Measurements from ENCODE around the gene CD300LG. TPM values are rescaled to one million over a fixed set of nuclear protein-coding genes. Genes with fewer than 3 reads are reported as not detected.

CD300LG gene
- total RNA-seq, 1 donor from 2014 or later = 45.9 TPM

DNA sequence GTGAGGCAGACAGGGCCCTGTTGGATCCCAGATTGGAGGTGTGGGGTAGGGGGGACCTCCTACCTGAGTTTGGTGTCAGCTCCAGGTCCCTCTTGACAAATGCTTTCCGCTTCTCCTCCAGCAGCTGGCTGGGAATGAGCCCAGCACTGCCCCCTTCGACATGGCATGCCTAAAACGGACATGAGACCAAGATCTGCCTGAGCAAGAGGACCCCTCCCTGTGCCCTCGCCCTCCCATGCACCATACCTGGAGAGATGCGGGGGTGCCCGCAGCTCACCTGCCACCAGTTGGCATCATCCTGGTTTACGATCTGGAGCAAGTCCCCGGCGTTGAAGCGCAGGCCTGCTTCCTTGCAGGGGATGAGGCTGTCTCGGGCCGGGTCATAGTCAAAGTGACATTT lies 34.2 kb downstream of the CD300LG start:
- TF ChIP-seq, protein P1, sequence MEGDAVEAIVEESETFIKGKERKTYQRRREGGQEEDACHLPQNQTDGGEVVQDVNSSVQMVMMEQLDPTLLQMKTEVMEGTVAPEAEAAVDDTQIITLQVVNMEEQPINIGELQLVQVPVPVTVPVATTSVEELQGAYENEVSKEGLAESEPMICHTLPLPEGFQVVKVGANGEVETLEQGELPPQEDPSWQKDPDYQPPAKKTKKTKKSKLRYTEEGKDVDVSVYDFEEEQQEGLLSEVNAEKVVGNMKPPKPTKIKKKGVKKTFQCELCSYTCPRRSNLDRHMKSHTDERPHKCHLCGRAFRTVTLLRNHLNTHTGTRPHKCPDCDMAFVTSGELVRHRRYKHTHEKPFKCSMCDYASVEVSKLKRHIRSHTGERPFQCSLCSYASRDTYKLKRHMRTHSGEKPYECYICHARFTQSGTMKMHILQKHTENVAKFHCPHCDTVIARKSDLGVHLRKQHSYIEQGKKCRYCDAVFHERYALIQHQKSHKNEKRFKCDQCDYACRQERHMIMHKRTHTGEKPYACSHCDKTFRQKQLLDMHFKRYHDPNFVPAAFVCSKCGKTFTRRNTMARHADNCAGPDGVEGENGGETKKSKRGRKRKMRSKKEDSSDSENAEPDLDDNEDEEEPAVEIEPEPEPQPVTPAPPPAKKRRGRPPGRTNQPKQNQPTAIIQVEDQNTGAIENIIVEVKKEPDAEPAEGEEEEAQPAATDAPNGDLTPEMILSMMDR (IDR thresholded peaks at IDR 0.05) = no peak
- peaks cover 40 to 45% of the 10 kb centered on the region in 2 donors for H3K36me3 ChIP-seq
- no peaks in the 10 kb centered on the region for H3K4me1 ChIP-seq
- no peak overlapping the region for H3K4me3 ChIP-seq
- DNase-seq (ENCODE audit: low spot score in 2 of 2) = no peak
- H3K27ac ChIP-seq = no peak overlapping the region
- H3K27me3 ChIP-seq = no peaks in the 10 kb centered on the region
- intact Hi-C loops (cut with DNase I) = no loop called here
- H3K9me3 ChIP-seq = no peaks in the 10 kb centered on the region

GRCh38 chr17:43881758-43882505 lies 35.0 kb downstream of the CD300LG start:
- no peak for DNase-seq (ENCODE audit: low spot score in 2 of 2)
- Histone ChIP-seq H3K4me1 (no peaks in the 10 kb centered on the region), H3K9me3 (no peaks in the 10 kb centered on the region), H3K36me3 (peaks cover 37 to 44% of the 10 kb centered on the region in 2 donors), H3K27me3 (no peaks in the 10 kb centered on the region), H3K27ac (no peak overlapping the region), H3K4me3 (no peak overlapping the region)
- intact Hi-C loops (cut with DNase I) = no loop called here
- TF ChIP-seq, protein P1 (IDR thresholded peaks at IDR 0.05) = no peak

- Histone ChIP-seq H3K4me3 (no peak overlapping the region), H3K27ac (no peak overlapping the region), H3K9me3 (no peaks in the 10 kb centered on the region), H3K36me3 (peaks cover 32 to 34% of the 10 kb centered on the region in 2 donors), H3K27me3 (no peaks in the 10 kb centered on the region), H3K4me1 (no peaks in the 10 kb centered on the region)
- TF ChIP-seq, protein P1 (IDR thresholded peaks at IDR 0.05) = no peak
- intact Hi-C loops (cut with DNase I) = no loop called here
- no peak for DNase-seq (ENCODE audit: low spot score in 2 of 2)
Observed at GRCh38 chr17:43882761-43883415, 35.9 kb downstream of the CD300LG start.

DNA sequence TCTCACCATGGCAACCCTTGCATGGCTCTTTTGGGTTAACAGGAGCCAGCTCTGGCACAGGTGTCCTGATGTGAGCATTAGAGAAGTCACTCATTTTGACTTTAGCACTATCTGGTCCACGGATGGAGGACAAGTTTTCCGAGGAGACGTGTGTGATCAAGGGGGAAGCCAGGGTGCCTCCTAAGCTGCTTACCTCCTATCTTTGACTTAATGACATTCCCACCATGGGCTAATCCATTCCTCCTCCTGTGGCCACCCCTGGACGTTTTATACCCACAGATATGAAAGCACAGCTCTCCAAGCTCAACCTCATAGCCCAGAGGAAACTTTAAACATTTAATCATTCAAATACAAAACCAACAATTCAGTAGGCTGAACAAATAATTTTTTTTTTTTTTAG lies 41.6 kb downstream of the CD300LG start:
- TF ChIP-seq, protein P1 (IDR thresholded peaks at IDR 0.05) = no peak

GRCh38 chr17:43890240-43890639 lies 43.3 kb downstream of the CD300LG start:
- DNase-seq (ENCODE audit: low spot score in 2 of 2) = no peak
- Histone ChIP-seq H3K9me3 (no peaks in the 10 kb centered on the region), H3K36me3 (peaks cover 0 to 6% of the 10 kb centered on the region in 2 donors), H3K4me1 (no peaks in the 10 kb centered on the region), H3K4me3 (no peak overlapping the region), H3K27me3 (no peaks in the 10 kb centered on the region), H3K27ac (no peak overlapping the region)
- TF ChIP-seq, protein P1 (IDR thresholded peaks at IDR 0.05) = no peak
- intact Hi-C loops (cut with DNase I) = no loop called here

More for the DNA sequence above, 41.6 kb downstream of the CD300LG start:
- intact Hi-C loops (cut with DNase I) = no loop called here
- Histone ChIP-seq H3K27ac (no peak overlapping the region), H3K27me3 (no peaks in the 10 kb centered on the region), H3K9me3 (no peaks in the 10 kb centered on the region), H3K4me1 (no peaks in the 10 kb centered on the region), H3K36me3 (peaks cover 0 to 6% of the 10 kb centered on the region in 2 donors), H3K4me3 (no peak overlapping the region)
- no peak for DNase-seq (ENCODE audit: low spot score in 2 of 2)

Data from ascending aorta (tissue), 2 donors.